SHP77 treated with DMSO at 0.1 percent for 48 hours (cell line): ENCODE measurements around the gene CCL8.

ENCODE experiments used
- DNase-seq: peaks from one replicate; lab custom pipeline; 2025; lab: John Stamatoyannopoulos, UW

Gene CCL8

GRCh38 chr17:34367486-34368195 lies 48.4 kb downstream of the CCL8 start:
- no peak for DNase-seq

DNA sequence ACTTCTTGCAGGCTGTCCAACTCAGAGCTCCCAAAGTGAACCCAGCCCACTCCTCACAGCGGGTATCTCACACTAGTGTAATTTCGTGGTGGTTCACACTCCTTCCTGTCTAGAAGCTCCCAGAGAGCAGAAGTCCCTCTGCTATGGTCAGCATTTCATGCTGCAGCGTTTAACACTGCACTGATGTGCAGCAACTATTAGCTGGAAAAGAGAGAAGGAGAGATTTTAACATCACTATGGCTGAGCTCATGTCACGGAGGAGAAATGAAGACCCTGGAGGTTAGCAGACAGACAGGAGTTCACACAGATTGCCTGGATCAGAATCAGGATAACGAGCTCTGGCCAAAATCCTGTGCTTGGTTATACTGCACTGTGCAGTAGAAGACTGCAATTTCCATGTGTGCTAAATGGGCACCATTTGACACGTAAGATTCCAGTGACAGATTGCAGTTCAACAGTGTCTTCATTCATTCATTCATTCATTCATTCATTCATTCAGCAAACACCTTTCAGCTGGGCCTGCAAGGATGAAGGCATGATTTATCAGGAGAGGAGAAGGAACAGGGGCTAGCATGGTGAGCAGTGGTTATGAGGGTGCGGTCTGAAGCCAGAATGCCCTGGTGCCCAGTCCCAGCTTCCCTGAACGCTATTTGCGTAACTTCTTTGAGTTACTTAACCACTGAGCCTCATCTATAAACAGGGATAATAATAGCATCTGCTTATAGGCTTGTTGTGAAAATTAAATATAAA lies 49.1 kb downstream of the CCL8 start:
- no peak for DNase-seq

GRCh38 chr17:34368946-34369500 lies 49.8 kb downstream of the CCL8 start:
- DNase-seq = no peak

DNA sequence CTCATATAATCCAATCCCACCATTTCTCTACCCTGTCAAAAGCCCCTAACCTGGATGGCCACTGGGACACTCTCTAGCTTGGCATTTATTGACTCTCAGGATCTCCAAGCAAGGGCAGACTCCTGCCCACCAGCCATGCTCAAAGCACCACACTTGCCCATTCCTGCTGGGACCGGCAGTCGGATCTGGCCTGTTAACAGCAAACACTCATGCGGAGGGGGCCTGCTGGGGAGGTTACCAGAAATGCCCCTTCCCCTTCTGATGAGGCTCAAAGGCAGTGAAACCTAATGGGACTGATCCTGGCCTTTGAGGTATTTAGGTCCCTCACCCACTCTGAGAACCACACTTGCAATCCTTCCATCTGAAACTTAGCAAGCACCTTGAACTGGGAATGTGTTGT lies 50.3 kb downstream of the CCL8 start:
- no peak for DNase-seq

GRCh38 chr17:34370376-34370996 lies 51.3 kb downstream of the CCL8 start:
- DNase-seq = no peak

GRCh38 chr17:34370997-34371395 lies 51.8 kb downstream of the CCL8 start:
- no peak for DNase-seq
